ENCODE measurements around the gene CSRNP3.

DNA sequence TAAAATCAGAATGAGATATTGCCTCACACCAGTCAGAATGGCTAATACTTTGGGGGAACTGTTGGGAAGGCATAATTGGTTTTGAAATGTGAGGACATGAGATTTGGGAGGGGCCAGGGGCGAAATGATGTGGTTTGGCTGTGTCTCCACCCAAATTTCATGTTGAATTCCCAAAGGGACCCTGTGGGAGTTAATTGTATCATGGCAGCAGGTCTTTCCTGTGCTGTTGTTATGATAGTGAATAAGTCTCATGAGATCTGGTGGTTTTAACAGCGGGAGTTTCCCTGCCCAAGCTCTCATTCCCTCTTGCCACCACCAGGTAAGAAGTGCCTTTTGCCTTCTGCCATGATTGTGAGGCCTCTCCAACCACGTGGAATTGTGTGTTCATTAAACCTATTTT, 59.6 kb downstream of the CSRNP3 start:
- TF ChIP-seq, protein P1, sequence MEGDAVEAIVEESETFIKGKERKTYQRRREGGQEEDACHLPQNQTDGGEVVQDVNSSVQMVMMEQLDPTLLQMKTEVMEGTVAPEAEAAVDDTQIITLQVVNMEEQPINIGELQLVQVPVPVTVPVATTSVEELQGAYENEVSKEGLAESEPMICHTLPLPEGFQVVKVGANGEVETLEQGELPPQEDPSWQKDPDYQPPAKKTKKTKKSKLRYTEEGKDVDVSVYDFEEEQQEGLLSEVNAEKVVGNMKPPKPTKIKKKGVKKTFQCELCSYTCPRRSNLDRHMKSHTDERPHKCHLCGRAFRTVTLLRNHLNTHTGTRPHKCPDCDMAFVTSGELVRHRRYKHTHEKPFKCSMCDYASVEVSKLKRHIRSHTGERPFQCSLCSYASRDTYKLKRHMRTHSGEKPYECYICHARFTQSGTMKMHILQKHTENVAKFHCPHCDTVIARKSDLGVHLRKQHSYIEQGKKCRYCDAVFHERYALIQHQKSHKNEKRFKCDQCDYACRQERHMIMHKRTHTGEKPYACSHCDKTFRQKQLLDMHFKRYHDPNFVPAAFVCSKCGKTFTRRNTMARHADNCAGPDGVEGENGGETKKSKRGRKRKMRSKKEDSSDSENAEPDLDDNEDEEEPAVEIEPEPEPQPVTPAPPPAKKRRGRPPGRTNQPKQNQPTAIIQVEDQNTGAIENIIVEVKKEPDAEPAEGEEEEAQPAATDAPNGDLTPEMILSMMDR (IDR thresholded peaks at IDR 0.05): no peak
- TF ChIP-seq POLR2A (IDR thresholded peaks at IDR 0.05) (no peak), EP300 (IDR thresholded peaks at IDR 0.05; ENCODE audit: low read depth) (no peak), POLR2AphosphoS5 (IDR thresholded peaks at IDR 0.05) (no peak)
